H1 (cell line): ENCODE data around the gene PFKM. TPM values are rescaled to one million over a fixed set of nuclear protein-coding genes. Genes with fewer than 3 reads are reported as not detected.

Experiments
- CEBPB ChIP-seq: IDR thresholded peaks from 2 replicates; pipeline ENCODE4 v1.6.1; 2012; ENCODE audit warnings: low read depth, low read length
- CHD7 ChIP-seq: fragments of 300-600 bp; sonication (generic); IDR thresholded peaks from 2 replicates; pipeline ENCODE4 v1.7.1; 2012; ENCODE audit warnings: low read length, moderate library complexity, mild to moderate bottlenecking, inconsistent platforms; ENCODE audit not compliant: insufficient replicate concordance
- KDM1A ChIP-seq: fragments of 200-600, 300-600 bp; sonication (generic); IDR thresholded peaks from 2 replicates; pipeline ENCODE4 v1.7.1; 2016; ENCODE audit warnings: mild to moderate bottlenecking, low read length, borderline replicate concordance
- polyA plus RNA-seq, 7 experiments: library from polyadenylated mRNA; depleted of rRNA in 3 of 7; stranded (reverse) in 5 of 7; unstranded in 2 of 7; fragments of >200 nt in 5 of 7; fragments of 200-250 nt in 2 of 7; gene quantifications; 1 replicate in 5 of 7; 2 replicates in 1 of 7; 4 replicates in 1 of 7; pipeline versions ENCODE4 v1.2.1 to v1.2.3, GENCODE V29; 2011 to 2013; ENCODE audit warnings: missing spikeins in 2 of 7, mixed read lengths in 2 of 7
- total RNA-seq: library from RNA; stranded (reverse); fragmentation: NEBNext Ultra II Directional; extraction: Animal tissue kit (Norgen Biotek cat#: 25700); gene quantifications from 2 replicates; pipeline ENCODE4 v1.2.1, GENCODE V29; 2021

Gene PFKM
- total and polyA plus RNA-seq, 2 of the 8 experiments (the other 6 are each of a cell fraction or from before 2014, with no cell fraction given), result 62.6 to 106 TPM

- TF ChIP-seq CHD7 (no peak), KDM1A (no peak), CEBPB (no peak)
- TF ChIP-seq, all 59 proteins: peak for 0
These were observed 57.2 kb downstream of the PFKM start (continued) for GRCh38 chr12:48176417-48176751.
